Osteocyte (in vitro differentiated cells): ENCODE measurements around the gene CPE. TPM values are rescaled to one million over a fixed set of nuclear protein-coding genes. Genes with fewer than 3 reads are reported as not detected.
A peak's percentile ranks its signal among the peaks of the same experiment; 100 is the strongest.

Source experiments
- DNase-seq: peaks from one replicate; pipeline ENCODE4 v3.0.0; 2021; ENCODE audit warnings: mixed read lengths; ENCODE audit not compliant: unreplicated experiment; ENCODE audit errors: extremely low spot score
- H3K27ac Mint-ChIP-seq: one replicate; pipeline ENCODE4 v1.8.0; 2021; ENCODE audit warnings: mild to moderate bottlenecking, mixed read lengths; ENCODE audit not compliant: unreplicated experiment
- H3K27me3 Mint-ChIP-seq: one replicate; pipeline ENCODE4 v1.8.0; 2021; ENCODE audit warnings: mixed read lengths; ENCODE audit not compliant: unreplicated experiment
- H3K36me3 Mint-ChIP-seq: one replicate; pipeline ENCODE4 v1.8.0; 2021; ENCODE audit warnings: mixed read lengths; ENCODE audit not compliant: unreplicated experiment
- H3K4me1 Mint-ChIP-seq: one replicate; pipeline ENCODE4 v1.8.0; 2021; ENCODE audit warnings: mixed read lengths; ENCODE audit not compliant: unreplicated experiment
- H3K4me3 Mint-ChIP-seq: one replicate; pipeline ENCODE4 v1.8.0; 2021; ENCODE audit warnings: mild to moderate bottlenecking, moderate library complexity, mixed read lengths; ENCODE audit not compliant: unreplicated experiment
- H3K9me3 Mint-ChIP-seq: one replicate; pipeline ENCODE4 v1.8.0; 2021; ENCODE audit warnings: mixed read lengths; ENCODE audit not compliant: unreplicated experiment
- long read RNA-seq: library from polyadenylated mRNA; unstranded; transcript quantifications from one replicate; pipeline ENCODE4 v2.0.0, GENCODE V29; 2021
- total RNA-seq: library from RNA; stranded (reverse); gene quantifications from 2 replicates; pipeline ENCODE4 v1.2.1, GENCODE V29; 2021
- TF ChIP-seq, protein P1 (sequence below): fragments of 200-600 bp; sonication (generic); IDR thresholded peaks from 2 replicates; pipeline ENCODE4 v1.5.0; 2021; ENCODE audit warnings: antibody characterized with exemption, mild to moderate bottlenecking, moderate library complexity

The CPE gene
- total RNA-seq: 190 and 195 TPM in 2 replicates
- long read RNA-seq, transcript CPE-201 (9 exons, 2,421 nt): major isoform, 13 of 39 reads
- long read RNA-seq, partial matches to known transcripts: 23 of 39 reads
- long read RNA-seq, other reads (novel, unspliced or antisense): 3 of 39 reads

DNA sequence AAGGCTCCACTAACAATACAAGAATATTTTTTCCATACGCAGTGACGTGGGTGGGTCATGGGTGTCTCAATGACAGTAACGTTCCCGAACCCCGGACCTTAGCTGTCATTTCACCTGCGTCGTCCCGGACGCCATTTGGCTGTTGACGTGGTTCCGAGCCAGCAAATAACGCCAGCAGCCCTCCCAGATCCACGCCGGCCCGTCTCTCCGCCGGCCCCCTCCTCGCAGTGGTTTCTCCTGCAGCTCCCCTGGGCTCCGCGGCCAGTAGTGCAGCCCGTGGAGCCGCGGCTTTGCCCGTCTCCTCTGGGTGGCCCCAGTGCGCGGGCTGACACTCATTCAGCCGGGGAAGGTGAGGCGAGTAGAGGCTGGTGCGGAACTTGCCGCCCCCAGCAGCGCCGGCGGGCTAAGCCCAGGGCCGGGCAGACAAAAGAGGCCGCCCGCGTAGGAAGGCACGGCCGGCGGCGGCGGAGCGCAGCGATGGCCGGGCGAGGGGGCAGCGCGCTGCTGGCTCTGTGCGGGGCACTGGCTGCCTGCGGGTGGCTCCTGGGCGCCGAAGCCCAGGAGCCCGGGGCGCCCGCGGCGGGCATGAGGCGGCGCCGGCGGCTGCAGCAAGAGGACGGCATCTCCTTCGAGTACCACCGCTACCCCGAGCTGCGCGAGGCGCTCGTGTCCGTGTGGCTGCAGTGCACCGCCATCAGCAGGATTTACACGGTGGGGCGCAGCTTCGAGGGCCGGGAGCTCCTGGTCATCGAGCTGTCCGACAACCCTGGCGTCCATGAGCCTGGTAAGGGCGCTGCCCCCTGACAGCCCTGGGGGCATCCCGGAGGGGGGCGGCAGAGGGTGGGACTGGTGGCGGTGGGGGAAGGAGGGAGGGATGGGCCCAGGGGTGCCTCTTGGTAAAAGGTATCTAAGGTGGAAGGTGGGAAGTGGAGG is at the start of gene CPE:
Gene CPE, plus strand, starts transcription at position 264 of the 933 bp plus-strand sequence. Its CDS starts 214 bp downstream, at position 478.
- Mint-ChIP-seq H3K36me3 (no peaks in the 10 kb centered on the region), H3K4me1 (peaks cover 47% of the 10 kb centered on the region), H3K9me3 (no peaks in the 10 kb centered on the region), H3K27ac (peak within 1 kb of the TSS; percentile 87), H3K27me3 (no peaks in the 10 kb centered on the region), H3K4me3 (peak within 1 kb of the TSS; percentile 85)
- peak; percentile 94 for DNase-seq
- TF ChIP-seq, protein P1, sequence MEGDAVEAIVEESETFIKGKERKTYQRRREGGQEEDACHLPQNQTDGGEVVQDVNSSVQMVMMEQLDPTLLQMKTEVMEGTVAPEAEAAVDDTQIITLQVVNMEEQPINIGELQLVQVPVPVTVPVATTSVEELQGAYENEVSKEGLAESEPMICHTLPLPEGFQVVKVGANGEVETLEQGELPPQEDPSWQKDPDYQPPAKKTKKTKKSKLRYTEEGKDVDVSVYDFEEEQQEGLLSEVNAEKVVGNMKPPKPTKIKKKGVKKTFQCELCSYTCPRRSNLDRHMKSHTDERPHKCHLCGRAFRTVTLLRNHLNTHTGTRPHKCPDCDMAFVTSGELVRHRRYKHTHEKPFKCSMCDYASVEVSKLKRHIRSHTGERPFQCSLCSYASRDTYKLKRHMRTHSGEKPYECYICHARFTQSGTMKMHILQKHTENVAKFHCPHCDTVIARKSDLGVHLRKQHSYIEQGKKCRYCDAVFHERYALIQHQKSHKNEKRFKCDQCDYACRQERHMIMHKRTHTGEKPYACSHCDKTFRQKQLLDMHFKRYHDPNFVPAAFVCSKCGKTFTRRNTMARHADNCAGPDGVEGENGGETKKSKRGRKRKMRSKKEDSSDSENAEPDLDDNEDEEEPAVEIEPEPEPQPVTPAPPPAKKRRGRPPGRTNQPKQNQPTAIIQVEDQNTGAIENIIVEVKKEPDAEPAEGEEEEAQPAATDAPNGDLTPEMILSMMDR: peak; percentile 55

DNA sequence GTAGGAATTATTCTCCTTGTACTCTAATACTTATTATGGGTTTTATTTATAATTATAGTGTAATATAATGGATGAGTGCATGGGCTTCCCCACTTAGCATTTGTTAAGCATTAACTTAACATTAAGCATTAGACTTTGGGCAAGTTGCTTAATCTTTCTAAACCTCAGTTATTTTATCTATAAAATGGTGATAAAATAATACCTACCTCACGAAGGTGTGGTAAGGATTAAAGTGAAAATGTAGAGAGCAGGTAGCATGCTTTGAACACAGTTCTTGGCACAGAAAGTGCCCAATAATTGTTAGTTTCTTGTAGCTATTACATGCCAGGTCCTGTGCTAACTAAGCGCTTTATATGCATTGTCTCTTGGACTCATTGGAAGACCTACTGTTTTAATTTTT is 48.7 kb upstream of the CPE start:
- Mint-ChIP-seq H3K27ac (peak overlapping the region; percentile 93), H3K9me3 (no peaks in the 10 kb centered on the region), H3K27me3 (no peaks in the 10 kb centered on the region), H3K36me3 (peaks cover 2% of the 10 kb centered on the region), H3K4me3 (peak overlapping the region; percentile 33), H3K4me1 (peaks cover 47% of the 10 kb centered on the region)
- no peak for DNase-seq
- TF ChIP-seq, protein P1: no peak

DNA sequence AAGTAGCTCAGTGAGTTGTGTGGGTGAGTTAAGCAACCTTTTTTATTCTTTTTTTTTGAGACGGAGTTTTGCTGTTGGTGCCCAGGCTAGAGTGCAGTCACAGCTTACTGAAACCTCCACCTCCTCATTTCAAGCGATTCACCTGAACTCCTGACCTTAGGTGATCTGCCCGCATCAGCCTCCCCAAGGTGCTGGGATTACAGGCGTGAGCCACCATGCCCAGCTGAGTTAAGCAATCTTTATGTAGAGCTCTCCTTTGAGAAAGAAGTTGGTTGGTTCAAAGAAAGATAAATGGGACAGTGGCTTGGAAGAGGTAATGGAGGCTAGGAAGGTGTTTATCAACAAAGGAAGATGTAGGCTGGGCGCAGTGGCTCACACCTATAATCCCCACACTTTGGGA is 48.1 kb upstream of the CPE start:
- Mint-ChIP-seq H3K4me1 (peaks cover 47% of the 10 kb centered on the region), H3K36me3 (peaks cover 2% of the 10 kb centered on the region), H3K9me3 (no peaks in the 10 kb centered on the region), H3K4me3 (peak overlapping the region; percentile 33), H3K27ac (peak overlapping the region; percentile 93), H3K27me3 (no peaks in the 10 kb centered on the region)
- TF ChIP-seq, protein P1: no peak
- DNase-seq: no peak

DNA sequence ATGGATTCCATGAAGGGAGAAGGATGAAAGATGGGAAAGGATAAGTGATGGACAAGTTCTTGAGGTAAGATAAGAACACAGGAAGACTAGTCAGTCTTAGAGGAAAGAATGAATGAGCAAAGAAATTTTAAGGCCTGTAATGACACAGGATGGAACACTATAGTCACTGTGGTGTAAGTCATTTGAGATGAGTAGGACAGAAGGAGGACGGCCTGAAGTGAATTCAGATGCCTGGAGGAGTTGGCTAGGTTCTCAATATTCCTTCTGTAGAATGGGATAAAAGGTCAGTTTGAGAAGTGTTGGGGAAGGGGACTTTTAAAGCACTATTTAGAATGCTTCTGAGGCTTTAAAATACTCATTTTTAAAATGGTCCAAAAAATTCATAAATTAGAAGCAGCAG is 47.4 kb upstream of the CPE start:
- TF ChIP-seq, protein P1: no peak
- H3K36me3 Mint-ChIP-seq: peaks cover 2% of the 10 kb centered on the region
- no peak for DNase-seq
- no peaks in the 10 kb centered on the region for H3K9me3 Mint-ChIP-seq
- H3K27me3 Mint-ChIP-seq: no peaks in the 10 kb centered on the region
- peak overlapping the region; percentile 76 for H3K4me3 Mint-ChIP-seq
- H3K27ac Mint-ChIP-seq: peak overlapping the region; percentile 93
- peaks cover 41% of the 10 kb centered on the region for H3K4me1 Mint-ChIP-seq

DNA sequence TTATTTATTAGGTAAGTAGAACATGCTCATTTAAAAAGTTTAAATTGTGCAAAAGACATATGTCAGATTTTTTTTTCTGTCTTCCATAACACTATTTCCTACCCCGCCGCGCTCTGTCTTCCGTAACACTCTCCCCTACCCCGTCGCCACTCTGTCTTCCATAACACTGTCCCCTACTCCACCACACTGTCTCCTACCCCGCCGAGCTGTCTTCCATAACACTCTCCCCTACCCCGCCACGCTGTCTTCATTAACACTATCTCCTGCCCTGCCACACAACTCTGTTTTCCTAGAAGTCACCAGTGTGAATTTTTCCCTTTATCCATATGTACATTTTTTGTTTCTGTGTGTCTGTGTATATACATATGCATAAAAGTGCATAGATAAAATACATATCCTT is 47.0 kb upstream of the CPE start:
- H3K4me3 Mint-ChIP-seq: peak overlapping the region; percentile 76
- TF ChIP-seq, protein P1: no peak
- H3K4me1 Mint-ChIP-seq: peaks cover 40% of the 10 kb centered on the region
- peaks cover 2% of the 10 kb centered on the region for H3K36me3 Mint-ChIP-seq
- no peak for DNase-seq
- no peaks in the 10 kb centered on the region for H3K9me3 Mint-ChIP-seq
- peak overlapping the region; percentile 93 for H3K27ac Mint-ChIP-seq
- no peaks in the 10 kb centered on the region for H3K27me3 Mint-ChIP-seq
